SK-N-SH treated with all-trans-retinoic acid at 6 μM for 48 hours (cell line): Measurements from ENCODE around the gene NR4A2.

Experiments
- ATAC-seq: fragments of 200-7000 bp; cut with Tn5 transposase; 3 replicates; pipeline ENCODE4 v1.9.1; 2020; ENCODE audit warnings: mild to moderate bottlenecking, moderate library complexity
- ARNTL ChIP-seq: fragments of 450-650 bp; formaldehyde crosslinking; IDR thresholded peaks from 2 replicates; pipeline ENCODE4 v1.5.0; 2020; ENCODE audit warnings: low read depth, mild to moderate bottlenecking, moderate library complexity, borderline replicate concordance
- BACH2 ChIP-seq: fragments of 250-450 bp; sonication (Bioruptor Pico); IDR thresholded peaks from 2 replicates; pipeline ENCODE4 v1.9.0; 2021; ENCODE audit warnings: mild to moderate bottlenecking, borderline replicate concordance
- CREB5 ChIP-seq: fragments of 250-450 bp; sonication (Bioruptor Pico); IDR thresholded peaks from 2 replicates; pipeline ENCODE4 v1.5.1; 2020; ENCODE audit warnings: low read depth, mild to moderate bottlenecking, moderate library complexity
- CSDC2 ChIP-seq: fragments of 250-450 bp; sonication (Bioruptor Pico); IDR thresholded peaks from 2 replicates; pipeline ENCODE4 v1.5.0; 2020; ENCODE audit warnings: mild to moderate bottlenecking, moderate library complexity
- CSRNP3 ChIP-seq: fragments of 250-450 bp; sonication (Bioruptor Pico); IDR thresholded peaks from 2 replicates; pipeline ENCODE4 v1.5.1; 2021; ENCODE audit warnings: mild to moderate bottlenecking, moderate library complexity
- ESRRG ChIP-seq: fragments of 250-450 bp; sonication (Bioruptor Pico); IDR thresholded peaks from 2 replicates; pipeline ENCODE4 v1.6.1; 2021; ENCODE audit warnings: mild to moderate bottlenecking
- GLIS3 ChIP-seq: fragments of 250-450 bp; sonication (Bioruptor Pico); IDR thresholded peaks from 2 replicates; pipeline ENCODE4 v1.5.0; 2020; ENCODE audit warnings: mild to moderate bottlenecking, moderate library complexity
- ISL1 ChIP-seq: fragments of 250-450 bp; sonication (Bioruptor Pico); IDR thresholded peaks from 2 replicates; pipeline ENCODE4 v2.1.2; 2022; ENCODE audit warnings: mild to moderate bottlenecking, moderate library complexity
- OSR1 ChIP-seq: fragments of 250-450 bp; sonication (Bioruptor Pico); IDR thresholded peaks from 2 replicates; pipeline ENCODE4 v1.8.0; 2022; ENCODE audit warnings: moderate library complexity, mild to moderate bottlenecking, inconsistent platforms
- PATZ1 ChIP-seq: fragments of 250-450 bp; sonication (Bioruptor Pico); IDR thresholded peaks from 2 replicates; pipeline ENCODE4 v1.8.0; 2020; ENCODE audit warnings: mild to moderate bottlenecking, moderate library complexity, borderline replicate concordance
- POU6F1 ChIP-seq: fragments of 250-450 bp; sonication (Bioruptor Pico); IDR thresholded peaks from 2 replicates; pipeline ENCODE4 v1.8.0; 2021; ENCODE audit warnings: low read depth, mild to moderate bottlenecking, moderate library complexity, borderline replicate concordance
- PPARA ChIP-seq: fragments of 250-450 bp; sonication (Bioruptor Pico); IDR thresholded peaks from 2 replicates; pipeline ENCODE4 v1.5.0; 2020; ENCODE audit warnings: mild to moderate bottlenecking, borderline replicate concordance
- RARB ChIP-seq: fragments of 250-450 bp; sonication (Bioruptor Pico); IDR thresholded peaks from 2 replicates; pipeline ENCODE4 v1.8.0; 2021; ENCODE audit warnings: mild to moderate bottlenecking, moderate library complexity
- SNAI2 ChIP-seq: fragments of 250-450 bp; sonication (Bioruptor Pico); IDR thresholded peaks from 2 replicates; pipeline ENCODE4 v1.5.0; 2020; ENCODE audit warnings: mild to moderate bottlenecking, moderate library complexity
- TOX ChIP-seq: fragments of 250-450 bp; sonication (Bioruptor Pico); IDR thresholded peaks from 2 replicates; pipeline ENCODE4 v1.8.0; 2021; ENCODE audit warnings: mild to moderate bottlenecking, moderate library complexity, borderline replicate concordance
- TSHZ2 ChIP-seq: fragments of 250-450 bp; sonication (Bioruptor Pico); IDR thresholded peaks from 2 replicates; pipeline ENCODE4 v1.5.0; 2020; ENCODE audit warnings: mild to moderate bottlenecking, moderate library complexity
- ZC3H10 ChIP-seq: fragments of 250-450 bp; sonication (Bioruptor Pico); IDR thresholded peaks from 2 replicates; pipeline ENCODE4 v1.5.1; 2021; ENCODE audit warnings: mild to moderate bottlenecking, moderate library complexity
- ZFP3 ChIP-seq: fragments of 250-450 bp; sonication (Bioruptor Pico); IDR thresholded peaks from 2 replicates; pipeline ENCODE4 v1.5.0; 2020; ENCODE audit warnings: mild to moderate bottlenecking, moderate library complexity
- ZFP30 ChIP-seq: fragments of 450-650 bp; formaldehyde crosslinking; IDR thresholded peaks from 2 replicates; pipeline ENCODE4 v1.5.0; 2022; ENCODE audit warnings: mild to moderate bottlenecking, moderate library complexity
- ZNF565 ChIP-seq: fragments of 450-650 bp; formaldehyde crosslinking; conservative IDR thresholded peaks from 2 replicates; pipeline ENCODE4 v1.5.0; 2020; ENCODE audit warnings: low read depth, mild to moderate bottlenecking, moderate library complexity
- ZNF8 ChIP-seq: fragments of 450-650 bp; formaldehyde crosslinking; IDR thresholded peaks from 2 replicates; pipeline ENCODE4 v1.5.0; 2020; ENCODE audit warnings: mild to moderate bottlenecking, moderate library complexity

Gene NR4A2

GRCh38 chr2:156310773-156311172, 21.7 kb downstream of the NR4A2 start:
- ATAC-seq: no peak
- TF ChIP-seq ISL1 (no peak), ARNTL (no peak), TOX (CRISPR knock-in tag) (no peak), CREB5 (CRISPR knock-in tag) (no peak), ZNF8 (CRISPR knock-in tag) (no peak), RARB (CRISPR knock-in tag) (no peak), ZC3H10 (CRISPR knock-in tag) (no peak), ZFP3 (CRISPR knock-in tag) (no peak), ESRRG (CRISPR knock-in tag) (no peak), PPARA (CRISPR knock-in tag) (no peak), BACH2 (CRISPR knock-in tag) (no peak), SNAI2 (no peak), OSR1 (CRISPR knock-in tag) (no peak), CSDC2 (CRISPR knock-in tag) (no peak), ZNF565 (CRISPR knock-in tag) (no peak), POU6F1 (CRISPR knock-in tag) (no peak), ZFP30 (CRISPR knock-in tag) (no peak)

- TF ChIP-seq GLIS3 (CRISPR knock-in tag): no peak
- no peak for TF ChIP-seq SNAI2
- TF ChIP-seq ZNF565 (CRISPR knock-in tag): no peak
- TF ChIP-seq TSHZ2 (CRISPR knock-in tag): no peak
- no peak for TF ChIP-seq CSRNP3 (CRISPR knock-in tag)
- no peak for TF ChIP-seq CSDC2 (CRISPR knock-in tag)
- TF ChIP-seq ZNF8 (CRISPR knock-in tag): no peak
- no peak for TF ChIP-seq ZC3H10 (CRISPR knock-in tag)
- no peak for TF ChIP-seq PATZ1 (CRISPR knock-in tag)
- no peak for TF ChIP-seq ESRRG (CRISPR knock-in tag)
- TF ChIP-seq TOX (CRISPR knock-in tag): no peak
- TF ChIP-seq ZFP30 (CRISPR knock-in tag): no peak
- TF ChIP-seq CREB5 (CRISPR knock-in tag): no peak
- no peak for TF ChIP-seq ARNTL
- ATAC-seq: no peak
Observed at GRCh38 chr2:156309917-156310316, 22.6 kb downstream of the NR4A2 start.
